D341Med (cell line): ENCODE results near the gene EPN3.

Experiments used
- DNase-seq: peaks from one replicate; pipeline ENCODE4 v3.0.0; 2012; ENCODE audit warnings: low spot score

EPN3 gene

GRCh38 chr17:50550661-50551432 is 18.3 kb downstream of the EPN3 start:
- DNase-seq, result peak; percentile 89

DNA sequence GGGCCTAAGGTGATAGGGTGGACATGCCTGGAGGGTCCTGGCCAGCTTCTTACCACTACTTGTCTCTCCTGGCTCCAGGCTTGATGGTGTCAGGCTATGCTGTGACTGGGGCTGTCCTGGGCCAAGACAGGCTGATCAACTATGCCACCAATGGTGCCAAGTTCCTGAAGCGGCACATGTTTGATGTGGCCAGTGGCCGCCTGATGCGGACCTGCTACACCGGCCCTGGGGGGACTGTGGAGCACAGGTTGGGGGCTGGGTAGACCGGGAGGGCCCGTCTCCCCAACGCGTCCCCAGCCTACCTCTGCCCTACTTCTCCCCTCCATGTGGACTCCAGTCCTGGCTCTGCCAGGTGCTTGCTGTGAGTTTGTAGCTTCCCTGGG is 18.9 kb downstream of the EPN3 start:
- no peak for DNase-seq

DNA sequence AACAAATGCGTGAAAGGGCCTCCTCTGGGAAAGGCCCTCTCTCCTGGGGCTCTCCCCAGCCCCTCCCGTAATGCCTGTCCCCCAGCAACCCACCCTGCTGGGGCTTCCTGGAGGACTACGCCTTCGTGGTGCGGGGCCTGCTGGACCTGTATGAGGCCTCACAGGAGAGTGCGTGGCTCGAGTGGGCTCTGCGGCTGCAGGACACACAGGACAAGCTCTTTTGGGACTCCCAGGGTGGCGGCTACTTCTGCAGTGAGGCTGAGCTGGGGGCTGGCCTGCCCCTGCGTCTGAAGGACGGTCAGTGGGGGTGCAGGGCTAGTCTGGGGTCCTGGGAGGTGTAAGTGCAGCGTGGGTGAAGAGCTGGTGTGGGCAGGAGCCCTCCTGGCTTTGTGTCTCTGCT is 19.3 kb downstream of the EPN3 start:
- no peak for DNase-seq

- DNase-seq, result no peak
These were observed 21.7 kb downstream of the EPN3 start for GRCh38 chr17:50554201-50554600.

DNA sequence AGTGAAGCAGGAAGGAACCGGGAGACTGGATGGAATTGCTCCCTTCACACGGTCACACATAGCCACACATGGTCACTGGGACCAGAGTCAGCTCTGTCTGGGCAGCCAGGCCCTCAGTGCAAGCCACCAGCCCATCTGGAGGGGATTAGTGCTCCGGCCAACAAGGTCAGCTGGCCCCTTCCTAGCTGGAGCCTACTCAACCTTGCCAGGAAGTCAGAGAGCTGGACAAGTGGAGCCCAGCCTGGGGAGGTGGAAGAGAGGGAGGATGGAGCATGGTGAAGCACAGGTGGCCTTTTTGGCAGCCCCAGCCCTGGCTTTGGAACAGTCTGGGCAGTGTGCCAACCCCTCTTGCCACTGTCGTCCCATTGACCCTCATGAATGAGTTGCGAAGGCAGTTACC is 24.3 kb downstream of the EPN3 start:
- DNase-seq, result no peak

DNA sequence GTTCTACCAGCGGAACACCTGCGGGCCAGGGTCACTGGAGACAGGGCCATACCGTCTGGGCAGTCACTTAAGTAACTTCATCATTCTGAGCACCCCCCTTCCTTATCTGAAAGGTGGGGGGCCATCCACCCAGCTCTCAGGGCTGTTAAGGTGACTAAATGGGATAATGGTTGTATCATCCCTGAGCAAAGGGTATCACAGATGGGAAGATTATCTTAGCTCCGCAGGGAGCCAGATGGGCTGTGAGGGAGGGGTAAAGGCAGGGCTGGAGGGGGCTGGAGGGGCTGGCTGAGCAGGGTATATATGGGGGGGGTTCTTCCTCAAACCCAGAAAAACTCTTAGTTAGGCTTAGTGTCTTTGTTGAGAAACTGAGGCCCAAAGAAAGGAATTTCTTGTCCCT is 25.1 kb downstream of the EPN3 start:
- peak; percentile 85 for DNase-seq

- DNase-seq, result no peak
These were observed 25.6 kb downstream of the EPN3 start for GRCh38 chr17:50558091-50558490.

DNA sequence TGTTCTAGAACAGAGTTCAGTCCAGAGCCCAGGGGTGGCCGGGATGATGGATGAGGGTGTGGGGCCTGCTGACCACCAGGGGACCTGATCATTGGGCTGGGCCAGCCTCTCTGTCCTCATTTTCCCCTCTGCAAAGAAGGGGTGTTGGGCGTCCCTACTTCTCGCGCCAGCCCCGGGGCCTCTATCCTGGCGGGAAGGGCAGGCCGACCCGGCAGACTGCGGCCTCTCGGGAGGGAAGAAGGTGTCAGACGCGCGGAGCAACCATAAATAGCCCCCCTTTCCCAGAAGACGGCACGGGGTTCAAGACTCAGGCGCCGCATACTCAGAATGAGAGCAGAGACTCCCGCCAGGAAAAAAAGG is 26.0 kb downstream of the EPN3 start:
- no peak for DNase-seq

GRCh38 chr17:50558941-50559614 is 26.5 kb downstream of the EPN3 start:
- peak; percentile 84 for DNase-seq

DNA sequence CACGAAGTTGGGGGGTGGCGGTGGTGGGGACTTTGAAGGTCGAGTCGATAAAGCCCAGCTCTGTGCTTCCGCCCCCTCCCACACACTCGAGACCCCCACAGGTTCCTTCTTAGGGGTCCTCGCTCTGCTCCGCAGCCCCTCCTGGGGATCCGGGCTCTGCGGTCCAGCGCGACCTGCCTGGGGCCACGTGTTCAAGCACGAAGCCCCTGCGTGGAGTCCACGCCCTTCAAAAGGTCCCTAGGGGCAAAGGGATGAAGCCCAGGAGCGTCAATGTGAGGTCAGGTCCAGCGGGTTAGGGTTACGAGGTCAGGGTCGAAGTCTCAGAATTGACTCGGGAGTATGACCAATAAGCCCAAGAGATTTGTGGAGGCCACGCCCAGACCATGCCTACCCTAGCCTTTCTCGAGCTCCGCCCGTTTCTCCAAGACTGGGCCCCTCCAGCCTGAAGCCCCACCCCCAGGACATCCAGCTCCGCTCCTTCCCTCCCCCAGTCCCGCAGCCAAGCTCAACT is 27.2 kb downstream of the EPN3 start:
- peak; percentile 87 for DNase-seq

DNA sequence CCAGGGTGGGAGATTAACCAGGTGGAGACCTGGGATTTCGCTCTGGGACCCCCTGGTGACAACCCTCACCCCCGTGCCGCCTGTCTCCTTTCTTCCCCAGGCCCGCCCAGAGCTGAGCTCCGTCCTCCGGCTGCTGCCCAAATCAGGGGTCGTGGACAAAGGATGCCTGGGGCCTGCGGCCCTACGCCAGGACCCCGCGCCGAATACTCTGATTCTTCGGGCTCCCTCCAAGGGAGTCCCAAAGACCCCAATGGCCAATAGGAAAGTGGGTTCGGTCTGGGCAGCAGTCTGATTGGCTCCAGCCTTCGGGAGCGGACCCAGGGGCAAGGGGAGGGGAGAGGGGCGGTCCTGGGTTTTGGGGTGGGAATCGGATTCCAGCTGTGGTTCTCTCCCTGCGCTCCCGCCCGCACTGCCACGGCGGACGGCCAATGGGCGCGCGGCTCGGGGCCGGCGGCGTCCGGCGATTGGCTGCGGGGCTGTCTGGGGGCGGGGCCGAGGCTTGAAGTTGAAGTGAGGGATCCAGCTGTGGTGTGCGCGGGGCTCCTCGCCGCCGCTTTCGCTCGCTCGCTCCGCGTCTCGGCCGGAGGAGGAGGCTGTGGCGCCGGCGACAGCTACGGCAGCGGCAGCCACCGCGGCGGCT is 27.8 kb downstream of the EPN3 start, which contains the start of gene CACNA1G:
Gene CACNA1G, plus strand, starts transcription at position 531 of the 640 bp plus-strand sequence. CDS start 745 bp downstream, outside the sequence.
- peak; percentile 98 for DNase-seq

GRCh38 chr17:50560931-50561745 is 28.6 kb downstream of the EPN3 start:
- no peak for DNase-seq

DNA sequence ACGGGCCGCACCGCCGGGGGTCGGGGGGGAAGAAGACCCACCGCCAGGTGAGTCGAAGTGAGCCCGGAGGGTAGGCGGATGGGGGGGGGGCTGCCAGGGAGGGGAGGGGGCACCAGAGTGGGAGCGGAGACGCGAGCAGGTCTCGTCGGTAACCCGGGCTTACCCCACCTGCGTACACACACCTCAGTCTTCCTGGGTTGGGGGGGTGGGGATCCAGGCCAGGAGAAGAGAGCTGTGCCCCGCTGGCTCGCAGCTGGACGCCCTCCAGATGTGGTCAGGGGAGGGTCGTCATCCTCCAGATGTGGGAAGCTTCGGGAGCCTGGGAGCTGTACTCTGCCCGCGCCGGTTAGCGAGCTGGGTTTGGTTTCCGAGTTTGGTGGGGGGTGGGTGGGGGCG is 29.2 kb downstream of the EPN3 start:
- DNase-seq, result no peak

GRCh38 chr17:50562242-50563091 is 29.9 kb downstream of the EPN3 start:
- no peak for DNase-seq

DNA sequence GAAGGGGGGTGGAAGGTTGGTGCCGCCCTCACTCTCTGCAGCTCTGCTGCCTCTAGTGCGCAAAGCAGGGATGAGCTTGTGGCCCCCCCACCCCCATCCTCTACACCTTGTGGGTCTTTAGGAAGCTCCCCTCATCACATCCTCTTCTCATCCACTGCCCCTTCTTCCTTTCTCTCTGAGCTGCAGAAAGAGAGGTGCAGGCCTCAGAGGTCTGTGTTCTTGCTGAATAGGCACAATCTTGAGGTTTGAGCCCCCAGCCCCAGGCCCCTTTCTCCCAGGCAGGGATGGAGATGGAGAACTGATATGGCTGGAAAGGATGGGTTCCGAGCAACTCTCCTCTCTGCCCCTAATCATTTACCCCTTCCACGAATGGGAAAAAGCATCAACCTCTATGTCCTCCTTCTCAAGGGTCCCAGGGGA is 30.6 kb downstream of the EPN3 start:
- no peak for DNase-seq

DNA sequence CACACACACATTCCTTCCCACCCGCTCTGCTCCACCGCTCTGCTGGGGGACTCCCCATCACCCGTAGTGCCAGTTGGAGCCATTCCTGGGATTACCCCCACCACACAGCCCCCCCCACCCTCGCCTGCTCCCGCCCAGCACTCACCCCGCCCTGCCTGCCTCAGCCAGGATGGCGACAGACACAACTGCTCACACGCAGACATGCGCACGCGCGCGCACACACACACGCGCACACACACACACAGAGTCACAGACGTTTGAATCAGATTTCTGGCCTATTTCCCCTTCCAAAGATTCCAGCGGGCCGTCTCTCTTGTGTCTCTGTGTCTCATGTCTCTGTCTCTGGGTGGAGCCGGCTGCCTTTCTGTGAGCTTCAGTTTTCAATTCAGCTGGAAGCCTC is 32.4 kb downstream of the EPN3 start:
- DNase-seq, result peak; percentile 76

- peak; percentile 65 for DNase-seq
These were observed 33.1 kb downstream of the EPN3 start for GRCh38 chr17:50565402-50566350.

DNA sequence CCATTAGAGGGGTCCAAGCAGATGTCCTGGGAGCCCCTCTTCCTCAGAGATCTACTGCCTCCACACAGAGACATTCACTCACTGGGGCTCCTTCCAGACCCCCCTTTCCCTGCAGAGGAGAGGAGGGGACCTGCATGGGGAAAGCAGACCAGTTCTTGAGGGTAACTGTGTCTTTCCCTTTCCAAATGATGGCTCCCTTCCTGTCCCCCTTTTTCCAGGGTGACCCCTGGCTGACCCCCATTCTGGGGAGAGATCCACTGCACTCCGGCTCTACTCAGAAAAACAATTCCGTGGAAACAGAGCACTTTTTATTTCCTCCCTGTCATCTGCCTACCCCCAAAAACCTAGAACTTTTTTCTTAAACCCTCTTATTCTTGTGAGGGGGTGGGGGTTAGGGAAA is 34.4 kb downstream of the EPN3 start:
- DNase-seq, result no peak

DNA sequence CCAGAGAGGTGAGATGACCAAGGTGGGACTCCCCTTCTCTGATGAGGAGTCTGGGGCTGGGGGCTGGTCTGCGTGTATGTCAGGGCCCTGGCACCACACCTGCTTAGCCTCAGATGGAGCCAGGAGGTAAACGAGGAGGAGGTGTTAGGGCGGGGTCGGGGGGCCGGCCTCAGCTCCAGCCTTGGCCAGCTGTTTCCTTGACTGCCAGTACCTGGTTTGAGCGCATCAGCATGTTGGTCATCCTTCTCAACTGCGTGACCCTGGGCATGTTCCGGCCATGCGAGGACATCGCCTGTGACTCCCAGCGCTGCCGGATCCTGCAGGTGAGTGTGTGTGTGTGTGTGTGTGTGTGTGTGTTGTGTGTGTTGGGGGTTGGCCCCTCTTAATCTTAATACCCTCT is 36.1 kb downstream of the EPN3 start:
- DNase-seq, result no peak

GRCh38 chr17:50569592-50569991 is 37.1 kb downstream of the EPN3 start:
- no peak for DNase-seq
